ENCODE measurements around the gene FRS2.

DNA sequence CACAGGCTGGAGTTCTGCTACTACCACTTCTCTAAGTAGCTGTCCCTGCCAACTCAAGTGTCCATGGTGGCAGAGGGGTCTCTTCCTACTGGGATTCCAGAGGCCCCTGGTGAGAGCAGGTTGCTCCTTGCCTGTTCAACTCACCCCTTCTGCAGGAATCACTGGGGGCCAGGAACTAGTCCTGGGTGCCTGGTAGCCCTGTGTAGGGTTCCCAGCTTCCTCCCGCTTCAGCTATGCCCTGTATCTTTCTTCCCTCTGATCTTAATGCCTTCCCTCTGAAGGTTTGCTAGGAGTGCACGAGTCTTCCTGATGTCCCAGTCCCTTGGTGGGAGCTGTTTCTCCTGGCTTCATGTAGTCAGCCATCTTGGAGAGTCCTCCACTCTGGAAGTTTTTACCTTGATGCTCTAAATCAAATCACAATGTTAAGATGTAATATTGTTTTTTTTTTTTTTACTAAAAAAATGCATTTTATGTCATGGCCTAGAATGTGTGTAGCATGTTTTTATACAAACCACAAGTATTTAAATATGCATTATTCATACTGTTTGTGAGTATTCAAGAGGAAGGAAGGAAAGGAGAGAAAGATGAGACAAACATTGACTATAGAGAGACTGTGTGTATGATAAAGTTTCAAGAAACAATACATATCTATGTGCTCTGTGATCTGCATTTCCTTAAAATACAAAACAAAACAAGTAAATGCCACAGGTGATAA lies 54.7 kb downstream of the FRS2 start:
- TF ChIP-seq, protein P1, sequence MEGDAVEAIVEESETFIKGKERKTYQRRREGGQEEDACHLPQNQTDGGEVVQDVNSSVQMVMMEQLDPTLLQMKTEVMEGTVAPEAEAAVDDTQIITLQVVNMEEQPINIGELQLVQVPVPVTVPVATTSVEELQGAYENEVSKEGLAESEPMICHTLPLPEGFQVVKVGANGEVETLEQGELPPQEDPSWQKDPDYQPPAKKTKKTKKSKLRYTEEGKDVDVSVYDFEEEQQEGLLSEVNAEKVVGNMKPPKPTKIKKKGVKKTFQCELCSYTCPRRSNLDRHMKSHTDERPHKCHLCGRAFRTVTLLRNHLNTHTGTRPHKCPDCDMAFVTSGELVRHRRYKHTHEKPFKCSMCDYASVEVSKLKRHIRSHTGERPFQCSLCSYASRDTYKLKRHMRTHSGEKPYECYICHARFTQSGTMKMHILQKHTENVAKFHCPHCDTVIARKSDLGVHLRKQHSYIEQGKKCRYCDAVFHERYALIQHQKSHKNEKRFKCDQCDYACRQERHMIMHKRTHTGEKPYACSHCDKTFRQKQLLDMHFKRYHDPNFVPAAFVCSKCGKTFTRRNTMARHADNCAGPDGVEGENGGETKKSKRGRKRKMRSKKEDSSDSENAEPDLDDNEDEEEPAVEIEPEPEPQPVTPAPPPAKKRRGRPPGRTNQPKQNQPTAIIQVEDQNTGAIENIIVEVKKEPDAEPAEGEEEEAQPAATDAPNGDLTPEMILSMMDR (IDR thresholded peaks at IDR 0.05) = no peak
- TF ChIP-seq EZH2 (IDR thresholded peaks at IDR 0.05; ENCODE audit: borderline replicate concordance, insufficient read depth, low read depth, low read length, poor library complexity, severe bottlenecking) = no peak
